CD4-positive, alpha-beta T cell treated with Interleukin-15 for 1 hour (primary cell): ENCODE data around the gene RBBP5.

Source experiments
- DNase-seq: peaks from one replicate; pipeline ENCODE4 v3.0.0-alpha.2; 2020

RBBP5 gene

GRCh38 chr1:205073511-205073910, 48.3 kb downstream of the RBBP5 start:
- no peak for DNase-seq

DNA sequence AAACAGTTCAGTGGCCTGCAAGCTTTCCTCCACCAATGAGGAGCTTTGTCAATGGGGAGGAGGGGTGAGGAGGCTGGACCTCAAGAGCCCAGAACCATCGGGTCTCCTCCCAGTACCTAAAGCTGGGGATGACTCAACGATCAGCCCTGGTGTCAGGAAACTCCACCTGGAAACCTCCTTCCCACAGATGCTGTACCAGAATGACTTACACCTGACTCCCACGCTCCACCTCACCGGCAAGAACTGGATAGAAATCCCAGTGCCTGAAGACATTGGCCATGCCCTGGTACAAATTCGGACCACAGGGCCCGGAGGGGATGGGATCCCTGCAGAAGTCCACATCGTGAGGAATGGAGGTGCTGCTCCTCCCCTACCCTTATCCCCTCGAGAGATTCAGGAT, 48.9 kb downstream of the RBBP5 start:
- DNase-seq, result no peak

GRCh38 chr1:205072286-205072685, 49.5 kb downstream of the RBBP5 start:
- no peak for DNase-seq

DNA sequence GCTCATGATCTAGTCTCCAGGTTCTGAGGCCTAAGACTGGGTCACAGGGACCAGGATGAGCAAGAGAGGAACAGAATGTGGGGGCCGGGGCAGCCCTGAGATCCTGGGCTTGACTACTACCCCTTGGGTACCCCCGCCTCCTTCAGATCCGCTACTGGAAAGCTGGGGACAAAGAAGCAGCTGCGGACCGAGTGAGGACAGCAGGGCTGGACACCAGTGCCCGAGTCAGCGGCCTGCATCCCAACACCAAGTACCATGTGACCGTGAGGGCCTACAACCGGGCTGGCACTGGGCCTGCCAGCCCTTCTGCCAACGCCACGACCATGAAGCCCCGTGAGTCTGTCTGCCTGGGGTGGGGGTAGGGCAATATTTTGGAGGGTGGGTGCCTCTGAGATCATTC, 50.0 kb downstream of the RBBP5 start:
- no peak for DNase-seq

GRCh38 chr1:205071028-205071409, 50.8 kb downstream of the RBBP5 start:
- DNase-seq, result no peak

- peak; percentile 16 for DNase-seq
These were observed 52.2 kb downstream of the RBBP5 start for GRCh38 chr1:205069371-205070125.

DNA sequence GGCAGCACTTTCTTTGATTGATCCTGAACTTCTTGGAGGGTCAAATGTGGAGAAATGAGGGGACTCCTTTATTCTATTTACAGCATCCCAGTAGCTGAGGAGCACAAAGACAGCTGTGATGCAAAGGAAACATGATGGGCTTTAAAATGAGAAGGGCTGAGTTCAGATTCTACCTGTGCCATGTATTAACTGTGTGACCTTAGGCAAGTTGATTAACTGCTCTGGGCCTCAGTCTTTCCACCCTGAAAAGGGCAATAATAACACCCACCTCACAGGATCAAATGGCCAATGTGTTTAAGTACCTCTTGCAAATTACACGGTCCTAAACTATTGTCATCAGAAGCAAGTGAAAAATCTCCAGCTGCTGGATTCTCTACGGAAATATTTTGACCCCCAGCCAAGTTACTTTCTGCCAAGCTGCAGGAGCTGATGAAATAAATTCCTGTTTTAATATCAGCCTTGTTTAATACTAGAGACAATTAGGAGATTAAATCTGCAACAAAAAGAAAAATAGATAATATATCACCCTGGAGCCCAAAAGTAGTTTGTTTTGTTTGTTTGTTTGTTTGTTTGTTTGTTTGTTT, 53.2 kb downstream of the RBBP5 start:
- no peak for DNase-seq

GRCh38 chr1:205068001-205068400, 53.8 kb downstream of the RBBP5 start:
- DNase-seq, result peak; percentile 10

- DNase-seq, result no peak
These were observed 54.7 kb downstream of the RBBP5 start for GRCh38 chr1:205067031-205067430.

DNA sequence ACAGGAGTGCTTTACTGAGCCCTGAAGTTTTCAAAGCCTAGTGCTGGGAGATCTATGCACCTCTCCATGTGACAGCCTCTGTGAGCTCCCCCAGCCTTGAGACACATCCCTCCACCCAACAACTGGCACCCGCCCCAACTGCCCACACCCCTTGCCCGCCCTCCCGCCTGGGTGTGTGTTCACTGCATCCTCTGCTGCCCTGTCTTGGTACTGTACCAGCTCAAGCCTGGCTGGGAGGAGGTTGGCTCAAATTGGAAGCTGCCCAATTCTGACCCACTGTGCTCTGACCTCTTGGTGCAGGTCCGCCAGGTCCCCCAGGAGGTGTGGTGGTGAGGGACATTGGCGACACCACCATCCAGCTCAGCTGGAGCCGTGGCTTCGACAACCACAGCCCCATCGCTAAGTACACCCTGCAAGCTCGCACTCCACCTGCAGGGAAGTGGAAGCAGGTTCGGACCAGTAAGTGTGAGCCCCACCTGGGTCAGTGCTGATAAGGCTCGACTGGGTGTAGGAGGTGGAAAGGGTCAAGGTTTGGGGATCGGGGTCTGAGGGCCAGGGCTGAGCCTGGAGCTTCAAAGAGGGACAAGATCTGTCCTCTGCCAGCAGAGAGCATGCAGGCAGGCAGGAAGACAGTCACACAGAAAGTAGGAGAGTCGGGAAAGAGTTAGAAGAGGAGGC, 55.5 kb downstream of the RBBP5 start:
- DNase-seq, result peak; percentile 5

DNA sequence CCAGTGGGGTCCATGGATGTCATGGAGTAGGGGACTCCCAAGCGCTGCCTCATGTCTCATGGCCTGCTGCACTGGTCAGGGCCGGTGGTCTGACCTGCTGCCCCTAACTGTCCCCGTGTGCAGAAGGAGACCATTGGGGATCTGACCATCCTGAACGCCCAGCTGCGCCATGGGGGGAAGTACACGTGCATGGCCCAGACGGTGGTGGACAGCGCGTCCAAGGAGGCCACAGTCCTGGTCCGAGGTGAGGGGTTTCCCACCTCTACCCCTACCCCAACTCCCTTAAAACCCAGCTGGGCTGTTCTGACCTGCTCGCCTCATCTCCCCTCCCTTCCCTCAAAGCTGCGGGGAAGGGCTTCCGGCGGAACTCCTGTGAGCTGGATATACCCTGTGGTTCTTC, 56.1 kb downstream of the RBBP5 start:
- DNase-seq, result peak; percentile 14

DNA sequence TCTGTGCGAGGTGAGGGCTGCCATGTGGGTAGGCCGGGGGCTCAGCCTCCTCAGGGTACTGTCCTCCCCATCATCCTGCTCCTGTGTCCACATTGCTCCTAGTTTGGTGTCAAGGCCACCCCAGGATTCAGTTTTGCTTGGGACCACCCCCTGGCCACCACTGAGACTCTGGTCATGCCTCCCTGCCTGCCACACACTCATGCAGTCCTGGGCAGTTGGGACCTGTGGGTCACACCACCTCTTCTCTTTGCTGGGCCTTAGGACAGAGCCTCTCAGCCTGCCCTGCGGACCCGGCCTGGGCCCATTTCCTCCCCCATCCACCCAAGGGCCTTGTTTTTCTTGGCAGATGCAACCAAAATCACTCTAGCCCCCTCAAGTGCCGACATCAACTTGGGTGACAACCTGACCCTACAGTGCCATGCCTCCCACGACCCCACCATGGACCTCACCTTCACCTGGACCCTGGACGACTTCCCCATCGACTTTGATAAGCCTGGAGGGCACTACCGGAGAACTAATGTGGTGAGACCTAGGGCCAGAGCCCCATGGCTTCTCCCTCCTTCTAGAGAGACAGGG, 56.9 kb downstream of the RBBP5 start:
- DNase-seq, result peak; percentile 11

GRCh38 chr1:205064301-205064700, 57.5 kb downstream of the RBBP5 start:
- DNase-seq, result peak; percentile 1

- DNase-seq, result no peak
These were observed 58.9 kb downstream of the RBBP5 start for GRCh38 chr1:205062895-205063294.

DNA sequence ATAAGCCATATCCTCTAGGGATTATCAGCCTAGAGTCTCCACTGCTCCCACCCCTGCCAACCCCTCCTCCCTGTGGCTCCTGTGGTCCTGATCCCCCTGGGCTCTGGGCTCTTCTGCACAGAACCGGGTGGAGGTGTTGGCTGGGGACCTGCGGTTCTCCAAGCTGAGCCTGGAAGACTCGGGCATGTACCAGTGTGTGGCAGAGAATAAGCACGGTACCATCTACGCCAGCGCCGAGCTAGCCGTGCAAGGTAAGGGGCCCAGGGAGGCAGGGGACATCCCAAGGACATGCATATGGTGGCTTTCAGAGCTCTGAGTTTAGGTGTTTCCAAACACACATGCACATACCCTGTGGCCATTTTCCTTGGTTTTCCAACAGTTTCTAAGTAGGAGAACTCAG, 59.5 kb downstream of the RBBP5 start:
- no peak for DNase-seq

- peak; percentile 58 for DNase-seq
These were observed 60.1 kb downstream of the RBBP5 start for GRCh38 chr1:205061665-205062069.

DNA sequence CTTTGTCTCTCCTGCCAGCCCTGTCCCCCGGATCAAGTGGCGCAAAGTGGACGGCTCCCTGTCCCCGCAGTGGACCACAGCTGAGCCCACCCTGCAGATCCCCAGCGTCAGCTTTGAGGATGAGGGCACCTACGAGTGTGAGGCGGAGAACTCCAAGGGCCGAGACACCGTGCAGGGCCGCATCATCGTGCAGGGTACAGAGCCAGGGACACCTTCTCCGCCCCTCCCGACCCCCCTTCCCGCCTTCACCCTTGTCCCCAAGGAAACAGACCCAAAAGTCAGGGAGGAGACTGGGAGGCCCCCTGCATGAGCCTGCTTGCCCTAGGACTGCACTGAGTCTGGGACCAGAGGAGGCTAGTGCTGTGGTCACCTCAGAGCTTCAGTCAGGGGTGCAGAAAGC, 60.6 kb downstream of the RBBP5 start:
- no peak for DNase-seq

DNA sequence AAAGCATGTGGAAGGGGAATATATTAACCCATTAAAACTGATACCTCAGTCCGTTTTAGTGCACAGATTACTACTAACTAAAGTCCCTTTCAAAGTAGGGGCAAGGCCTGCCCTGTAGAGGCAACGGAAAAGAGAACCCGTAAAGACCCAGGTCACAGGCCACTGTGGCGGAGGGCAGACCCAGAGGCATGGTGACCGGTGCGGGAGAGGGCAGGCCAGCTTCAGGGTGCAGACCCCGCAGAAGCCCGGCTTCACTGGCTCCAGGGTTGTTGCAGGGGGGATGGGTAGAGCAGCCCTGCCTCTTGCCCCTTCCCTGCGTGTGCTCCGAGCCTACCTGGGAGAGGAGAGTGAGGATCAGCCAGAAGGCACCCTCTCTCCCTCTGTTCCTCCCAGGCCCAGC, 61.0 kb downstream of the RBBP5 start:
- no peak for DNase-seq

- no peak for DNase-seq
These were observed 62.1 kb downstream of the RBBP5 start for GRCh38 chr1:205059660-205060059.

GRCh38 chr1:205058853-205059252, 62.9 kb downstream of the RBBP5 start:
- DNase-seq, result no peak

DNA sequence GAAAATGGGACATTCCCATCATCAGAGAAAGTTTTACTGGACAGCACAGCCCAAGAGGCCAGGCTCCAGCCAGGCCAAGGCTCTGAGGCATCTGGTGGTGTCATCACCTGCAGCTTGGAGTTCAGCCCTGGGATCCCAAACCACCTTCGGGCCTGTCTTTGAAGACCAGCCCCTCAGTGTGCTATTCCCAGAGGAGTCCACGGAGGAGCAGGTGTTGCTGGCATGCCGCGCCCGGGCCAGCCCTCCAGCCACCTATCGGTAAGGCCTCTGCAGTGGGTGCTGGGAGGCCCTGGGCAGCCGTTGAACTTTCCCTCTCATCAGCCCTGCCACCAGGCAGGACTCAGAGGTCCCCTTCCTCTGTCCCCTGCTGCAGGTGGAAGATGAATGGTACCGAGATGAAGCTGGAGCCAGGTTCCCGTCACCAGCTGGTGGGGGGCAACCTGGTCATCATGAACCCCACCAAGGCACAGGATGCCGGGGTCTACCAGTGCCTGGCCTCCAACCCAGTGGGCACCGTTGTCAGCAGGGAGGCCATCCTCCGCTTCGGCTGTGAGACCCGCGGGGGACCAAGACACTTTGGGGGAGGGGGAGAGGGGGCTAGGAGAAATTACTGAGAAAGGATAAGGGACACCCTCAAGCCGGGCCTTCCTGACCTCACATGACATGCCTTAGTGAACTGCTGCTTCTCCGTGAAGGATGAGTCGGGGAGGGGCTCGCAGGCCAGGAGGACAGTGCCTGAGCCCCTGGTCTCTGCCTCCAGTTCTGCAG, 63.8 kb downstream of the RBBP5 start:
- no peak for DNase-seq

GRCh38 chr1:205056956-205057568, 64.7 kb downstream of the RBBP5 start:
- no peak for DNase-seq

DNA sequence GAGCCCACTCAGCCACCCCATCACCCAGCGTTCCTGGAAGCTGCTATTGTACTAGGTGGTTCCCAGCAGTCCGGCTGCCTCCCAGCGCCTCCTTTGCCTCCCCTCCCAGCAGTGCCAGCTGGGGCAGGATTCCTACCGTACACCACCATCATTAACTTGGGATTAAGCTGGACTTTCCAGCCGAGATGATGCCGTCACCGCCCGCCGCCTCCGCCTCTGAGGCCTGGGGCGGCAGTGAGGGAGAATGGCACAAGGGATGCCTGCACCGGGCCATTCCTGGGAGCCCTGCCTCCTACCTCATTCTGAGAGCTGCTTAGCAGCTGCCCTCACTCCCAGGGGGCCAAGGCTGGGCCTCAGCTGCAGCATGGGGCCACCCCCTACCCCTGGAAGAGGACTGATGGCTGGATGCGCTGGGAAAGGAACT, 65.6 kb downstream of the RBBP5 start:
- DNase-seq, result no peak
